Glomerular visceral epithelial cell (primary cell): ENCODE data around the gene MFSD11.
"Not testable (repeated sequence)": the region's sequence is repeated elsewhere in the genome, so short reads cannot be mapped to it uniquely, and the experiment has no call there.

ENCODE experiments used
- DNase-seq: peaks from one replicate; pipeline ENCODE4 v3.0.0-alpha.2; 2016; ENCODE audit errors: extremely low spot score

Gene MFSD11

GRCh38 chr17:76709077-76709950, 28.6 kb upstream of the MFSD11 start:
- DNase-seq: peak; percentile 97

- not testable (repeated sequence) for DNase-seq
Measured at GRCh38 chr17:76709951-76710862, 27.7 kb upstream of the MFSD11 start.

GRCh38 chr17:76710863-76711611, 26.9 kb upstream of the MFSD11 start, which contains the start of gene MXRA7:
Gene MXRA7 (minus strand): TSS chr17:76710965. CDS start chr17:76710946, 19 bp downstream.
- peak; percentile 88 for DNase-seq

GRCh38 chr17:76712321-76712720, 25.6 kb upstream of the MFSD11 start:
- not testable (repeated sequence) for DNase-seq

GRCh38 chr17:76713765-76714164, 24.2 kb upstream of the MFSD11 start:
- DNase-seq: no peak

- DNase-seq: no peak
Measured at GRCh38 chr17:76714336-76714735, 23.6 kb upstream of the MFSD11 start.

- peak; percentile 69 for DNase-seq
Measured at GRCh38 chr17:76714822-76715495, 23.0 kb upstream of the MFSD11 start.

GRCh38 chr17:76715496-76715830, 22.5 kb upstream of the MFSD11 start:
- no peak for DNase-seq

GRCh38 chr17:76716146-76716838, 21.6 kb upstream of the MFSD11 start:
- DNase-seq: peak; percentile 98

GRCh38 chr17:76716839-76717215, 21.1 kb upstream of the MFSD11 start:
- peak; percentile 87 for DNase-seq

GRCh38 chr17:76718516-76718915, 19.4 kb upstream of the MFSD11 start:
- no peak for DNase-seq

- no peak for DNase-seq
Measured at GRCh38 chr17:76720211-76720610, 17.7 kb upstream of the MFSD11 start.

- no peak for DNase-seq
Measured at GRCh38 chr17:76720941-76721340, 17.0 kb upstream of the MFSD11 start.

GRCh38 chr17:76721463-76721862, 16.5 kb upstream of the MFSD11 start:
- DNase-seq: no peak

GRCh38 chr17:76722279-76722678, 15.6 kb upstream of the MFSD11 start:
- DNase-seq: no peak

GRCh38 chr17:76722977-76723376, 14.9 kb upstream of the MFSD11 start:
- not testable (repeated sequence) for DNase-seq

GRCh38 chr17:76723812-76724211, 14.1 kb upstream of the MFSD11 start:
- no peak for DNase-seq

- peak; percentile 31 for DNase-seq
Measured at GRCh38 chr17:76725580-76726230, 12.2 kb upstream of the MFSD11 start.

GRCh38 chr17:76726231-76726775, 11.6 kb upstream of the MFSD11 start, which contains the start of gene JMJD6:
Gene JMJD6 (minus strand): TSS chr17:76726606. CDS start chr17:76726475, 131 bp downstream.
- peak; percentile 98 for DNase-seq
